ENCODE measurements around the gene PATZ1. TPM values are rescaled to one million over a fixed set of nuclear protein-coding genes. Genes with fewer than 3 reads are reported as not detected.

Gene PATZ1
- total and polyA plus RNA-seq, 2 of the 8 experiments (the other 6 are each of a cell fraction or from before 2014, with no cell fraction given): 62.1 to 70.9 TPM

GRCh38 chr22:31278626-31279326 lies 67.4 kb downstream of the PATZ1 start (continued):
- no peak for TF ChIP-seq USF2 (IDR thresholded peaks at IDR 0.05; ENCODE audit: low read length)
- no peak for TF ChIP-seq ATF2 (IDR thresholded peaks at IDR 0.05; ENCODE audit: low read length)
- TF ChIP-seq PHF8 (conservative IDR thresholded peaks at IDR 0.05; ENCODE audit: low read depth, low read length): no peak
- TF ChIP-seq SP1 (IDR thresholded peaks at IDR 0.05; ENCODE audit: low read depth, low read length): no peak
